DMS 273 (cell line): ENCODE data around the gene NCK1.
"Not testable (repeated sequence)": the region's sequence is repeated elsewhere in the genome, so short reads cannot be mapped to it uniquely, and the experiment has no call there.

Experiments
- DNase-seq: peaks from one replicate; lab custom pipeline; 2025; ENCODE audit not compliant: unreplicated experiment; lab: John Stamatoyannopoulos, UW

NCK1 gene

DNA sequence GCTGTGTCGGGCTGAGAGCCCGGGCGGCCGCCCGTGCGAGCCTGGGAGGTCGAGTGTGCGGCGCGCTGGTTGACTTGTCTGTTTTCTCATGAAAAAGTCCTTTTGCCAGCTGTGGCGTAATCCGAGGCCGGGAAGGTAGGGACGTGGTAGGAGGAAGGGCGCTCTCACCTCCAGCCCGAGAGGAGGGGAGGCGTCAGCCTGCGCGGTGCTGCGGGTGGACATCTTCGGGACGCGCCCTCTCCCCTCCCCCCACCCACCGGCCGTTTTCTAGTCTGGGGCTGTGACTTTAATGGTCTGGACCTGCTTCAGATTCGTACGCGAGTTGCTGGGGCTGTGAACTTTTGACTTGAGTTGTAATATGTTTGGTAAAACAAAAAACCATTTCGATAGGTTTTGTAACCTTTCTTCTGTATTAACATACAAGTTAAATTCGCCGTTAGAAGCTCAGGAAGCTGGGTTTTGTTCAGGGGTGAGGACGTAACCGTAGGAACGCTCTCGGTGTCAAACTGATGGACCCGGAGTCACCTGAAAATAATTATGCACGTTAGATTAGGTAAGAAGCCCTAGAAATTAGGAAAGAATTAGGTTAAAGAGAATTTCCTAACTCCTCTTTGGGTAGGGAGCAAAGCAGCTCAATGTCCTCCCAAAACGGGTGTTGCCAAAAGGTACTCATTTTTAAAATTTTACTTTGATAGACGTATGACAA, 762 bp downstream of the NCK1 start:
- peak; percentile 89 for DNase-seq

DNA sequence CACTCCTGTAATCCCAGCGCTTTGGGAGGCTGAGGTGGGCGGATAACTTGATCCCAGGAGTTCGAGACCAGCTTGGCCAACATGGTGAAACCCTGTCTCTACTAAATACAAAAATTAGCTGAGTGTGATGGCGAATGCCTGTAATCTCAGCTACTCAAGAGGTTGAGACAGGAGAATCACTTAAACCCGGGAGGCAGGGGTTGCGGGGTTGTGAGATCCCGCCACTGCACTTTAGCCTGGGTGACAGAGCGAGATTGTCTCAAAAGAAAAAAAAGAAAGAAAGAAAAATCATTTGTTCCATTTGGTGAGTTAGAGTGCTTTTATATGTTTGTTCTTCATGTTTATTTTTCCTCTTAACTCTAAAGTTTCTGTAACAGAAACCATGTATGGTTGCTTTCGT, 7.3 kb downstream of the NCK1 start:
- DNase-seq = no peak

DNA sequence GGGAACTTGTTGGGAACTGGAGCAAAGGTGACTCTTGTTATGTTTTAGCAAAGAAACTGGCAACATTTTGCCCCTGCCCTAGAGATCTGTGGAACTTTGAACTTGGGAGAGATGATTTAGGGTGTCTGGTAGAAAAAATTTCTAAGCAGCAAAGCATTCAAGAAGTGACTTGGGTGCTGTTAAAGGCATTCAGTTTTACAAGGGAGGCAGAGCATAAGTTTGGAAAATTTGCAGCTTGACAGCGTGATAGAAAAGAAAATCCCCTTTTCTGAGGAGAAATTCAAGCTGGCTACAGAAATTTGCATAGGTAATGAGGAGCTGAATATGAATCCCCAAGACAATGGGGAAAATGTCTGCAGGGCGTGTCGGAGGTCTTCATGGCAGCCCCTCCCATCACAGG, 10.2 kb downstream of the NCK1 start:
- DNase-seq = not testable (repeated sequence)

DNA sequence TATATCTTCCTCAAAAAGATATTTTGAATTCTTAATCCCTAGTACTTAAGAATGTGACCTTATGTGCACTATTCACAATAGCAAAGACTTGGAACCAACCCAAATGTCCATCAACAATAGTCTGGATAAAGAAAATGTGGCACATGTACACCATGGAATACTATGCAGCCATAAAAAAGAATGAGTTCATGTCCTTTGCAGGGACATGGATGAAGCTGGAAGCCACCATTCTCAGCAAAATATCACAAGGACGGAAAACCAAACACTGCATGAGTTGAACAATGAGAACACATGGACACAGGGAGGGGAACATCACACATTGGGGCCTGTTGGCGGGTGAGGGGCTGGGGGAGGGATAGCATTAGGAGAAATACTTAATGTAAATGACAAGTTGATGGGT, 17.5 kb downstream of the NCK1 start:
- DNase-seq = not testable (repeated sequence)

DNA sequence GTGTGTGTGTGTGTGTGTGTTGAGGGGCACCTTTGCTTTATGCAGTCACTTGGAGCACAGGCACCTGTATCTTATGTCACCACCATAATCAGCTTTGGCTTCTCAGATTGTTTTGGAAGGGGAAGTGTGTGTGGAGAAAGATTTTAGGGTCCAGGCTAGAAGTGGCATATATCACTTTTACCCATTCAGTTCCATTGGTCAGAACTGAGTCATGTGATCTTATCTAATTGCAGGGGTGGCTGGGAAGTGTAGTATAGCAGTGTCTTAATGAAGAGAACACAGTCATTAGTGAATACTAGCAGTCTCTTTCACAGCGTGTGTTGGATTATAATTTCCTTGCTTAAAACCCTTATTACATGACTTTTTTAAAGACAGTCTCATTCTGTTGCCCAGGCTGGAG, 20.6 kb downstream of the NCK1 start:
- peak; percentile 71 for DNase-seq

DNA sequence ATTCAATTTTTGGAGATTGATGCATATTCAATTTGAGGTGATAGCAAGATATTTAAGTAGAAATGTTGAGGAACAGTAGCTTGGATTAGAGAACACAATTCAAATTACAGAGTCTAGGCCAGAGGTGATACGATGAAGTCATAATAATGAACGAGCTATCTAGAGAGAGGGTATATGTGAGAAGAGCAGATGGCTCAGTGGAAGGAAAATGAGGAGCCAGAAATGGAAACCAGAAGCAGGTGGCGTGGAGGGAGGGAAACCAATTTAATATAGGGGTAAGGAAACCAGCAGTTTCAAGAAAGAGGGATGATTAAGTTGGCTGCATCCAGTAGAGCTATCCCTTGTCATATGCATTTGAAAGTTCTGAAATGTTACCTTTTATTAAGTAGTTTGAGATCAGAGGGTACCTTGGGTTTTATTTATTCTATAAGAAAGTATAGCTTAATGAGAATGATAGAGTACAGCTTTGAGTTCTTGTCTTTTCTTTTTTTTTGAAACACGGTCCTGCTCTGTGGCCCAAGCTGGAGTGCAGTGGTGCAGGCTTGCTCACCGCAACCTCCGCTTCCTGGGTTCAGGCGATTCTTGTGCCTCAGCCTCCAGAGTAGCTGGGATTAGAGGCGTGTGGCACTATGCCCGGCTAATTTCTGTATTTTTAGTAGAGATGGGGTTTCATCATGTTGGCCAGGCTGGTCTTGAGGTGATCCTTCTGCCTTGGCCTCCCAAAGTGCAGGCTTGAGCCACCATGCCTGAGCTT, 22.1 kb downstream of the NCK1 start:
- DNase-seq = peak; percentile 98

DNA sequence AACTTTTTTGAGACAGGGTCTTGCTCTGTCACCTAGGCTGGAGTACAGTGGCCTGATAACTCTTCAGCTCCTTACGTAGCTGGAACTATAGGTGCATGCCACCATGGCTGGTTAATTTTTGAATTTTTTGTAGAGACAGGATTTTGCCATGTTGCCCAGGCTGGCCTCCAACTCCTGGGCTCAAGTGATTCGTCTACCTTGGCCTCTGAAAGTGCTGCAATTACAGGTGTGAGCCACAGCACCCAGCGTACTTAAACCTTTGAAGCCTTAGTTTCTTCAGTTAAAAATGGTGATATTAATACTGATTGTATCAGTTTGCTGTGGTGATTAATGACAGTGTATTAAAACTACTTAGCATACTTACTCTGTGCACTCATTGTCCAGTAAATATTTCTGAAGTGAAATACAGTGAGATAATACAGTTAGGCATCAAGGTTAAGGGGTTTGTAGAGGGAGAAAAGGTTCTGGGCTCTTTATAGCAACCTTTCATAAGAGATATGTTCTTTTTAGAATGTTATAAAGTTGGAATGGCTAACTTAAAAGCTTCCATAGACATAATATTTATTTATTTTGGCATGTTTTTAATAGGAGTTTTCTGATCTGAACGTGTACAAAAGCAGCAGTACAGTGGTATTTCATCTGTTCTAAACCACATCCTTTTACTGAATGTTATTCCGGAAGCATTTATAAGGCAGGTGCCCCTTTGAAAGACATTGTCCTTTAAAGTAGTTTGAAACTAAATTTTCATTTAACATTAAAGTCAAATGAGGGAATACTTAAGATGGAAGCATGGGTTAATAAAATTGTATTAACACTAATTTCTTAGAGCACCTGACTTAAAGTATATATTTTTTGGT, 23.6 kb downstream of the NCK1 start:
- no peak for DNase-seq

DNA sequence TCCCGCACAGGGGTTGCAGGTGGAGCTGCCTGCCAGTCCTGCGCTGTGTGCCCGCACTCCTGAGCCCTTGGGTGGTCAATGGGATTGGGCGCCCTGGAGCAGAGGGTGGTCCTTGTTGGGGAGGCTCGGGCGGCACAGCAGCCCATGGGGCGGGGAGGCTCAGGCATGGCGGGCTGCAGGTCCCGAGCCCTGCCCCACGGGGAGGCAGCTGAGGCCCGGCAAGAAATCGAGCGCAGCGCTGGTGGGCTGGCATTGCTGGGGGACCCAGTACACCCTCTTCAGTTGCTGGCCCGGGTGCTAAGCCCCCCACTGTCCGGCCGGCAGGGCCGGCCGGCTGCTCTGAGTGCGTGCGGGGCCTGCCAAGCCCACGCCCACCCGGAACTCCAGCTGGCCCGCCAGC, 27.9 kb downstream of the NCK1 start:
- no peak for DNase-seq

DNA sequence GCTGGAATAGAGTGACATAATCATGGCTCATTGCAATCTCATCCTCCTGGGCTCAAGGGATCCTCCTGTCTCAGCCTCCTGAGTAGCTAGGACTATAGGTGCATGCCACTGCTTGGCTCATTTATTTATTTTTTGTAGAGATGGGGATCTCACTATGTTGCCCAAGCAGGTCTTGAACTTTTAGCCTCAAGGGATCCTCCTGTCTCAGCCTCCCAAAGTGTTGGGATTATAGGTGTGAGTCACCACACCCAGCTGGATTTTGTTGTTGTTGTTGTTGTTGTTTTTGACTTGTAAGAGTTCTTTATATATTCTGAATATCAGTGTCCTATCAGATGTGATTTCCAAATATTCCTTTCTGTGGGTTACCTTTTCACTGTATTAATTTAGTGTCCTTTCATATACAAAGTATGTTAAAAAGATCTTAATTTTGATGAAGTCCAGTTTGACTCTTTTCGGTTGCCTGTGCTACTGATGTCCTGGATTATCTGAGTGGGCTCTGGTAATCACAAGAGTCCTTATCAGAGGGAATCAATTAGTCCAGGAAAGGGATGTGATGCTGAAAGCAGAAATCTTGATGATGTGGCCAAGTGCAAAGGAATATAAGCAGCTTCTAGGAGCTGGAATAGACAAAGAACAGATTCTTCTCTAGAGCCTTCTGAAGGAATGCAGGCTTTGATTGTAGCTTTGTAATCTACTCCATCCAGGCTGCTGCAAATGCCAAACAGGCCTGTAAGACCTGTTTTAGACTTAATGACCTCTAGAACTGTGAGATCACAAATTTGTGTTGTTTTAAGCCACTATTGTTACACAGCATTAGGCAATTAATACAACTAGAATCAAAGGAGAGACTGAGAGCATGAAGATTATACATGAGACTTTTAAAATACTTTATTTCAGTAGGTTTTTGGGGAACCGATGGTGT, 30.2 kb downstream of the NCK1 start:
- DNase-seq = no peak

DNA sequence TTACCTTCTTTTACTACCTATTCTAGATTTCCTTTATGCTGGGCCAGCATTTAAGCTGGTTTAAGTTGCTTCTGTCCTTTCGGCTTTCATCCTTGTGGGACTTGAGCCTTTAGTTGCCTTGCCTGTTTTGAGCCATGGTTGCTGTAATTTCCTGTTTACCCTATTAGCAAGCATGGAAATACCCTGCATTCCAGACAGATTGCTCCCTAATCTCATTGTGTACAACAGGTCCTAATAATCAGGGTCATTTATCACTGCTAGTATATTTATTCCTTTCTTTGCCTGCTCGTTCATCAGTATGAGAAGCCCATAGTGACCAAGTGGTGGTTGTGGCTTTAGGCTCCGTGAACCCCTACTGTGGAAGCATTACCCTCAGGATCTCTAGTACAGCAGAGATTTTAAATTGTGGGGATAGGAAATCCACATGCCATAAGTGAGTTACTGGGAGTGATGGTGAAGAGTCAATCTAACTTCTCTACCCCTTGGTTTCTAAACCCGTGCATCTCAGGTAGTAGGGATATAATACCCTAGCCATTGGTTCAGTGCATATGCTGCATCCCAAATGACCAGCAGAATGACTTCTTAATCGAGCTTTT, 31.9 kb downstream of the NCK1 start:
- DNase-seq = no peak

DNA sequence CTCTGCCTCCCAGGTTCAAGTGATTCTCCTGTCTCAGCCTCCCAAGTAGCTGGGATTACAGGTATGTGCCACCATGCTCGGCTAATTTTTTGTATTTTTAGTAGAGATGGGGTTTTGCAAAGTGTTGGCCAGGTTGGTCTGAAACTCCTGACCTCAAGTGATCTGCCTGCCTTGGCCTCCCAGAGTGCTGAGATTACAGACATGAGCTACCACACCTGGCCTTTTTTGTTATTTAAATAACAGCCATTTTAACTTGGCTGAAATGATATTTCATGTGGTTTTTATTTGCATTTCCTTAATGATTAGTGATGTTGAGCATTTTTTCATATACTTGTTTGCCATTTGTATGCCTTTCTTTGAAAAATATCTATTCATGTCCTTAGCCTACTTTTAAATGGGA, 35.2 kb downstream of the NCK1 start:
- not testable (repeated sequence) for DNase-seq

DNA sequence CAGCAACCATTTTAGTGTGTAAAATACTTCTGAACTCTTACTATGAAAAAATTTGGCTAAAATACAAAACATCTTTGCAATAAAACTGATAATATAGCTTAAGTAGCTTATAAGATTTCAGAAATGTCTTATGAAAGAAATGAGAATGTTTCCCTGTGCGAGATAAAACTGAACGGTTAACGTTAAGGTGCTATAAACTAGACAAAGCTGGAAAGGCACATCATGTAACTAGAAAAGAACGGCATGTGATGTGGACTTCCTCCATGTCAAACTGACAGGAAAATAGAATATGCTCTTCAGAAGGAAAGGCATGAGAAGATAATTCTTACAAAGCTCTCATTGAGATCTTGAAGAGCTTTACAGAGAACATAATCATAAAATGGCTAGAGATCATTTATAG, 36.5 kb downstream of the NCK1 start:
- no peak for DNase-seq

DNA sequence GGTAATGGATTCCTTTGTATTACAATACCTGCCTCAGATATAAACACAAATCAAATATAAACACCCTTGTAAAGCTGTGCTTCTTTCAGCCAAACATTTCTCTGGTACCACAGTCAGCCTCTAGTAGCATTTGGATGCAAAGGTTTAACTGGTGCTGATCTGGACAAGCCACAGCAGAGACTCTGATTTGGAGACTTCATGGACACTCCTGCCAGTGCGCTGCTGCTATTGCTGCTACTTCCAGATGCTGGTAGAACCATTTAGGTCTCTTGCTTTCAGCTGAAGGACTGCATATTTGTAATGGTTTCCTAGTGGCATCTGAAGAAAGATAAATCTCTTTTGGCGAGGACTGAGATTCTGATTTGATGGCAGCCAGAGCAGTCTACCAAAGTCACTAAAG, 36.9 kb downstream of the NCK1 start:
- DNase-seq = peak; percentile 26

DNA sequence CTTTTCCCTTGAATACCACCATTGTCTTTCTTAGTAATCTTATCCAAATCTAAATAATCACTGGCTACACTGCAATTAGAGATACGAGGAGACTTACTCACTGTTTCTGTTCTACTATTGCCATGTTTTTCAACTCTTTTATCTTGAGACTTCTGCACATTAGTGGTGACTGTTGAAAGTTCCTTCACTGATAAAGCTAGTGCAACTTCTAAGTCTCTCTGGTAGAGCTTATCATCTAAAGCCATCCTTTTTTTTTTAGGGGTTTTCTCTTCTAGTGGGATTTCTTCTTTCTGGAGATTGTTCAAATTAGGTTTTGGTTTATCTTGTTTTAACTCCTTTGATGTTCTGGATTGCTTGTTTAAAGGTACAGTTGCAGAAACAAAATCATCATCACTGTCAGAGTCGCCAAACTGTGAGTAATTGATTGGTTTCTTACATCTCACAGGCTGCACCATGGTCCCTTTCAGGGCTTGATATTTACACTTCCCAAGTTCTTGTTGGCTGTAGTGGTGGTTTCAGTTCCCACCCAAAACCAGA, 37.7 kb downstream of the NCK1 start:
- DNase-seq = no peak

DNA sequence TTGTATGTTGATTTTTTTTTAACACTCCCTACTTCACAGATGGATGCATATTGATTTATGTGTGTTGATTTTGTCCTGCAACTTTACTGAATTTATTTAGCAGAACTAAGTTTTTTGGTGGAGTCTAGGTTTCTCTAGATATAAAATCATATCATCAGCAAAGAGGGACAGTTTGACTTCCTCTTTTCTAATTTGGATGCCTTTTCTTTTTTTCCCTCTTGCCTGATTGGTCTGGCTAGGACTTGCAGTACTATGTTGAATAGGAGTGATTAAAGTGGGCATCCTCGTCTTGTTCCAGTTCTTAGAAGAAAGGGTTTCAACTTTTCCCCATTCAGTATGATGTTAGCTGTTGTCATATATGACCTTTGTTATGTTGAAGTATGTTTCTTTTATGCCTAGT, 38.7 kb downstream of the NCK1 start:
- DNase-seq = not testable (repeated sequence)

DNA sequence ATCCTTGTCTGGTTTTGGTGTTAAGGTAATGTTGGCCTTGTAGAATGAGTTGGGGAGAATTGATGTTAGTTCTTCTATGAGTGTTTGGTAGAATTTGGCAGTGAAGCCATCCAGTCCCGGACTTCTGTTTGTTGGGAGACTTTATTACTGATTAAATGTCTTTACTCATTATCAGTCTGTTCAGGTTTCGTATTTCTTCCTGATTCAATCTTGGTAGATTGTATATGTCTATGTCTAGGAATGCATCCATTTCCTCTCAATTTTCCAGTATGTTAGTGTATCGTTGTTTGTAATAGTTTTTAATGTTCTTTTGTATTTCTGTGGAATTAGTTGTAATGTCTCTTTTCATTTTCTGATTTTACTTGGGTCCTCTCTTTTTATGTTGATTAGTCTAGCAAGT, 39.4 kb downstream of the NCK1 start:
- DNase-seq = no peak

DNA sequence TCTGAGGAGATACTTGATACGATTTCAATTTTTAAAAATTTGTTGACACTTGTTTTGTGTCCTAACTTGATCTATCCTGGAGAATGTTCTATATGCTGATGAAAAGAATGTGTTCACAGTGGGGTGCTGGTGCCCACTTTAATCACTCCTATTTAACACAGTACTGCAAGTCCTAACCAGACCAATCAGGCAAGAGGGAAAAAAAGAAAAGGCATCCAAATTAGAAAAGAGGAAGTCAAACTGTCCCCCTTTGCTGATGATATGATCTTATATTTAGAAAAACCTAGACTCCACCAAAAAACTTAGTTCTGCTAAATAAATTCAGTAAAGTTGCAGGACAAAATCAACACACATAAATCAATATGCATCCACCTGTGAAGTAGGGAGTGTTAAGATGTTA, 40.5 kb downstream of the NCK1 start:
- not testable (repeated sequence) for DNase-seq

DNA sequence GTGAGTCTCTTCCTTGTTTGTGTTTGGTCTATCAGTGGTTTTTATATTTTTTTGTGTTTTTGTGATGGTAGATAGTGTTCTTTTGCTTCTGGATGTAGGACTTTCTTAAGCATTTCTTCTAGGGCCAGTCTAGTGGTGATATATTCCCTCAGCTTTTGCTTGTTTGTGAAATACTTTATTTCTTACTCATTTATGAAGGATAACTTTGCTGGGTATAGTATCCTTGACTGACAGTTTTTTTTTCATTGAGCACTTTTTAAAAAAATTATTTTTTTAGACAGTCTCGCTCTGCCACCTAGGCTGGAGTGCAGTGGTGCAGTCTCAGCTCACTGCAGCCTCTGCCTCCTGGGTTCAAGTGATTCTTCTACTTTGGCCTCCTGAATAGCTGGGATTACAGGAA, 41.9 kb downstream of the NCK1 start:
- DNase-seq = no peak

DNA sequence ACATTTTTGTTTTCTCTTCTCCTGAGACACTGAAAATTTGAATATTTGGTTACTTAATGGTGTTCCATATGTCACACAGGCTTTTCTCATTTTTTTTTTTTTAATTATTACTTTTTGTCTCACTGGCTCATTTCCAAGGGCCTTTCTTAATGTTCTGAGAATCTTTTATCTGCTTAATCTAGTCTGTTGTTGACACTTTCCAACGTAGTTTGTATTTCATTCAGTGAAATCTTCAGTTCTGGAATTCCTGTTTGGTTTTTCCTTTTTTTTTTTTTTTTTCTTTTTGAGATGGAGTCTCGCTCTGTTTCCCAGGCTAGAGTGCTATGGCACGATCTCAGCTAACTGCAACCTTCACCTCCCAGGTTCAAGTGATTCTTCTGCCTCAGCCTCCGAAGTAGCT, 42.7 kb downstream of the NCK1 start:
- no peak for DNase-seq

DNA sequence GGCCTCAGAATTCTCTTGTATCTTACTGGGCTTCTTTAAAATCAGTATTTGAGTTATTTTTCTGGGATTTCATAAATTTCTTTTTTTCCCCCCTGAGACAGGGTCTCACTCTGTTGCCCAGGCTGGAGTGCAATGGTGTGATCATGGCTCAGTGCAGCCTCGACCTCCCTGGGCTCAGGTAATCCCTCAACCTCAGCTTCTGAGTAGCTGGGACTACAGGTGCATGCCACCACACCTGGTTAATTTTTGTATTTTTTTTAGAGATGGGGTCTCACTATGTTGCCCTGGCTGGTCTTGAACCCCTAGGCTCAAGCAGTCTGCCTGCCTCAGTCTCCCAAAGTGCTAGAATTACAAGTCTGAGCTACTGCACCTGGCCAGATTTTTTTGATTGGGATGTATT, 43.5 kb downstream of the NCK1 start:
- DNase-seq = no peak
